Fibroblast of villous mesenchyme (primary cell): Measurements from ENCODE around the gene ACOXL. TPM values are rescaled to one million over a fixed set of nuclear protein-coding genes. Genes with fewer than 3 reads are reported as not detected.

Experiments
- DNase-seq: peaks from one replicate; pipeline ENCODE4 v3.0.0-alpha.2; 2010; ENCODE audit warnings: low read depth
- H3K4me3 ChIP-seq: 2 replicates; pipeline ENCODE4 v1.5.1; 2011; ENCODE audit warnings: low read depth, mild to moderate bottlenecking, low read length
- CTCF ChIP-seq: IDR thresholded peaks from 2 replicates; pipeline ENCODE4 v1.5.1; 2012; ENCODE audit warnings: low read depth, mild to moderate bottlenecking, low read length; ENCODE audit not compliant: insufficient read depth
- total RNA-seq: library from RNA; depleted of rRNA; stranded (reverse); fragments of >200 nt; gene quantifications from 2 replicates; pipeline ENCODE4 v1.2.3, GENCODE V29; 2012

Gene ACOXL
- total RNA-seq, 1 donor = not detected

DNA sequence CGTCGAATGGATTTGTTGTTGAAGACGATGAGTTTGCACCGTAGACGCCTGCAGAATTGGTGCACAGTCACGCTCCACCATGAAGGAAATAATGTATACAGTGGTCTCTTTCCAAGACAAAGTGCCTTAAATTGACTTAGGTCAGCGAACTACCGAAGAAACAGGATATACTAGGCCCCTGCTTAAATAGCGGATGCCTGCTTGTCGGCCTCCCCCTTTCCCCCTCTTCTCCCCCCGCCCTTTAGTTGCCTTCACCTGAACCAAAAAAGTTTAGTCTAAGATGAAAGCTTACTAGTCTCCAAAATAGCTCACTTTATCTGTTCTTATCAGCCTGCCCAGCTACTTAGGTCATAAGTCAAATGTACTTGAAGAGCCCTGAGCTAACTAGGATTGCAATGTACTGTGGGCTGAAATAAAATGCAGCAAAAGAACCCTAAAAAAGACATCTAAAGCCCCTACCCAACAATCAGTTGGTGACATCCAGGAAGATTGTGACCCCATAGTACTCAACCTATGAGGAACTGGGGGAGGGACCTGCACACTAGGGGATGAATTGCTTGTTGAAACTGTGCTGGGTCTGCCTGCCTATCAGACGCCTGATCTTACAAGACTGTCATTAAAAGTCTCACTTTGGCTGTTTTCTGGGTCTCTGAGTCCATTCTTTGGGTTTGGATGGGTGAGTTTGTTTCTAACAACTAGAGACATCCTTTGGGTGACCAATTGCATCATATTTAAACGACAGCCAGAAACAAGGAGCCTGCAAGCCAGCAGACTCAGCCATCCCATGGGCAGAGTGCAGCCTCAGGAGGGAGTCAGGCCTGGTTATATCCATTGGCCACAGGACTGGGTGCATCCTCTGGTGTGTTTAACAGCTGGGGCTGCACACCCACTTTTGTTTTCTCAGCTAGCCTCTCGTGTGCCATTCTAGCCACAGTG, 14.5 kb downstream of the ACOXL start:
- no peak for TF ChIP-seq CTCF
- no peak for DNase-seq
- no peak overlapping the region for H3K4me3 ChIP-seq

- no peak overlapping the region for H3K4me3 ChIP-seq
- DNase-seq = no peak
- no peak for TF ChIP-seq CTCF
Measured at GRCh38 chr2:110747522-110748488, 15.4 kb downstream of the ACOXL start.

GRCh38 chr2:110748489-110748867, 16.1 kb downstream of the ACOXL start:
- TF ChIP-seq CTCF = no peak
- H3K4me3 ChIP-seq = no peak overlapping the region
- no peak for DNase-seq

DNA sequence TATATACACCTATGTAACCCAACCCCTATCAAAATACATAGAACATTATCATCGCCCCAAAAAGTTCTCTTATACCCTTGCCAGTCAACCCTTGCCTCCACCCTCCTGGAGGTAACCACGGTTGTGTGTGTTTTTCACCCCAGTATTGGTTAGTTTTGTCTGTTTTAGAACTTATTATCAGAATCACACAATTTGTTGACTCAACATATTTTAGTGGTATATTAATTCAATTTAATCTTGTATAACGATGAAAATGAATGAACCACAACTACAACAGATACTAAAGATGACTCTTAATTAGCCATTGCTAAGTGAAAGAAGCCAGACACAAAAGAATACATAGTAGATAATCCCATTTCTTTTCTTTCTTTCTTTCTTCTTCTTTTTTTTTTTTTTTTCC, 19.3 kb downstream of the ACOXL start:
- no peak overlapping the region for H3K4me3 ChIP-seq
- no peak for TF ChIP-seq CTCF

DNA sequence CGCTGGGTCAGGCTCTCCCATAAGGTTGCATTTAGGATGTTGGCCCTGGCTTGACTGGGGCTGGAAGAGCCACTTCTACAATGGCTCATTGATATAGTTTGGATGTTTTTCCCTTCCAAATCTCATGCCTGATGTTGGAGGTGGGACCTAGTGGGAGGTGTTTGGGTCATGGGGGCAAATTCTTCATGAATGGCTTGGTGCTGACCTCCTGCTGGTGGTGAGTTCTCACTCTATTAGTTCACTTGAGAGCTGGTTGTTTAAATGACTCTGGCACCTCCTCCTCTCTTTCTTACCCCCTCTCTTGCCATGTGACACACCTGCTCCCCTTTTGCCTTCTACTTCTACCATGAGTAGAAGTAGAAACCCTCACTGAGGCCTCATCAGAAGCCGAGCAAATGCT, 20.5 kb downstream of the ACOXL start:
- no peak for DNase-seq
- H3K4me3 ChIP-seq = no peak overlapping the region
- TF ChIP-seq CTCF = no peak

More for the DNA sequence above, 19.3 kb downstream of the ACOXL start:
- DNase-seq = no peak

DNA sequence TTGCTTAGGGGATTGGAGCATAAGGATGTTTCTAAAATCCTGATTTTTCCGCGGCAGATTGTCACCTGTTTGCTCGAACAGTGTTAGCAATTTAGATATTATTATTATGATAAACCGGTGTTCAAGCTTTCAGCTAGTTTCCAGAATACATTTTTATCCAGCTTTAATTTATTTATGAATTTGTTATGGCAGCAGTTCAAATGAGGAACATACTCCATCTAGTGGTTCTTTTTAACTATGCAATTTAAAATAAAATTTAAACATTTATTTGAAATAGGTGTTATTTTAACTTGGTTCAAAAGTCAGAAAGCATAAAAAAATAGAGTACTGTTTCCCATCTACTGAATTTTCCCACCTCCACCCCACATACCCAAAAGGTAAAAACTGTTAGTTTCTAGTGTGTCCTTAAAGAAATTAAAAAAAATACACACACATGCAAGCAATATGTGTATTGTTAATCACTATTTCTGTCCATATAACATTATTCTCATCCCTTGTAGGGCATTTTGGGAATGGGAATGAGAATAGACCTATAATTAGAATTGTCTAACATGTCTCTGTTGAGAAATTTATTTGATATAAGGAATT, 23.2 kb downstream of the ACOXL start:
- H3K4me3 ChIP-seq = no peak overlapping the region
- TF ChIP-seq CTCF = peak; percentile 46
- peak; percentile 23 for DNase-seq
